GM06990 (cell line): ENCODE measurements around the gene FNIP1.
A peak's percentile ranks its signal among the peaks of the same experiment; 100 is the strongest.
"Not testable (repeated sequence)": the region's sequence is repeated elsewhere in the genome, so short reads cannot be mapped to it uniquely, and the experiment has no call there.

Experiments
- DNase-seq: peaks from one replicate; pipeline ENCODE4 v3.0.0-alpha.2; 2011; ENCODE audit not compliant: insufficient read length; ENCODE audit errors: extremely low read depth
- H3K27me3 ChIP-seq: replicated peaks from 2 replicates; pipeline ENCODE4 v1.6.0; 2011; ENCODE audit warnings: low read length; ENCODE audit not compliant: control insufficient read depth, insufficient read depth
- H3K36me3 ChIP-seq: 2 replicates; pipeline ENCODE4 v1.5.1; 2011; ENCODE audit warnings: low read length; ENCODE audit not compliant: control insufficient read depth, insufficient read depth
- H3K4me3 ChIP-seq: replicated peaks from 2 replicates; pipeline ENCODE4 v1.5.1; 2011; ENCODE audit warnings: low read depth, mild to moderate bottlenecking, control low read depth, low read length
- CTCF ChIP-seq: IDR thresholded peaks from 2 replicates; pipeline ENCODE4 v1.5.1; 2011; ENCODE audit warnings: low read length, control low read depth, mild to moderate bottlenecking, inconsistent platforms; ENCODE audit not compliant: insufficient read depth, poor library complexity, severe bottlenecking

FNIP1 gene

DNA sequence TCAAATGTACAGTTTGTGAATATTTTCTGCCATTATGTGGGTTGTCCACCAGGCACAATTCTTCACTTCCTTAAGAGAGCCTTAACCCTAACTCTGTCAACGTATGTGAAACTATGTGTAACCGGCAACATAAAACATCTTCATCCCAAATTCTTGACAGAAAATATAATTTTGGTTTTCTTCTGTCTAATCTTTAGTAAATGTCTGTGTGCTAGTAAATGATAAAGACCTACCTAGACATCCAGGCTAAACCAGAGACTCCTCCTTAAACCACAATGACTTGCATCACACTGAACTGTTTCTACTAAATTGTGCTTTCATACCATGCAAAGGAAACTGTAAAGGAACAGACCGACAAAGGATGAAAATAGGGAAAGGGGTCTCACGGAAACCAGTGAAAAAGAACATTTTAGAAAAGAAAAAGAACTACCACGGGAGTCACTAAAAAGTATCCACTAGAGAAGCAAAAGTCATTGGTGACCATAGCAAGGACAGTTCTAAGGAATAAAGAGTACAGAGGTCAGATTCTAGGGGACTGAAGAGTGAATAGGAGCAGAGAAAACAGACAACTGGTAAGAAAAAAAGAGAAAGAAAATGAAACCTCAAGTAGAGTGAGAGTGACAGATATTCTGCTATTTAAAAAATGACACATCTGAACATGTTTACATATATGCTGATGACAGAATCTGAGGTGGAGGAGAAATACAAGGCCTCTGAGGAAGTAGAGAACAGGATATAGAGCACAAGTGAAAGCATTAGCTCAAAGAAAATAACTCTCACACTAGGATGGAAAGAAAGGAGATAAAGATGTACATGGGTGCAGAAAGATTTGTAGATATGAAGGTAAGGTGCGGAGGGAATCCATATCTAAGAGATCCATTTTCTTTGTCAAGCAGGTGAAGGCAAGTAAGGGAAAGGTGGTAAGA, 49.4 kb downstream of the FNIP1 start:
- H3K4me3 ChIP-seq = no peak overlapping the region
- DNase-seq = peak; percentile 14
- H3K27me3 ChIP-seq = no peaks in the 10 kb centered on the region
- TF ChIP-seq CTCF = no peak
- peaks cover 3% of the 10 kb centered on the region for H3K36me3 ChIP-seq

DNA sequence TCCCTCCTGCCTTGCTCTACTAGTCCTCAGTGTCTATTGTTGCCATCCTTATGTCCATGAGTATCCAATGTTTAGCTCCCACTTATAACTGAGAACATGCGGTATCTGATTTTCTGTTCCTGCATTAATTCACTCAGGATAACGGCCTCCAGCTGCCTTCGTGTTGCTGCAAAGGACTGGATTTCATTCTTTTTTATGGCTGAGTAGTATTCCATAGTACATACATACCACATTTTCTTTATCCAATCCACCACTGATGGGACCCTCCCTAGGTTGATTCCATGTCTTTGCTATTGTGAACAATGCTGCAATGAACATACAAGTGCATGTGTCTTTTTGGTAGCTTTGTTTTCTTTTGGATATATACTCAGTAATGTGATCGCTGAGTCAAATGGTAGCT, 50.4 kb downstream of the FNIP1 start:
- Histone ChIP-seq H3K27me3 (no peaks in the 10 kb centered on the region), H3K36me3 (peaks cover 4% of the 10 kb centered on the region), H3K4me3 (no peak overlapping the region)
- no peak for TF ChIP-seq CTCF
- DNase-seq = no peak

DNA sequence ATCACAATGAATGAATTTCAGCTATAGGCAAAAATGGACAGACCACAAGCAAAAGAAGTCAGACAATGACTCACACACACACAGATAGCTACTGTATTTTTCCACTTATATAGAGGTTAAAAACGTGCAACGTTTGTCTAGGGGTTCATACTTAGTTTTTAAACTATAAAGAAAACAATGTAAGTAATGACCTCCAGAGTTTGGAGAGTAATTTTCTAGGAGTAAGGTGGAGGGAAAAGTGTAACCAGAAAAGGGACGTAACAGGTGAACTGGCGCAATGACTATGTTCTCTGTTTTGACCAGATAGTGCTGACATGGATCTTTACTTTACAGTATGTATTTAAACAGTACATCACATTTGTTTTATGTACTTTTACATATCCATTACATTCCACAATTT, 51.1 kb downstream of the FNIP1 start:
- no peak for DNase-seq
- no peaks in the 10 kb centered on the region for H3K27me3 ChIP-seq
- peaks cover 4% of the 10 kb centered on the region for H3K36me3 ChIP-seq
- no peak for TF ChIP-seq CTCF
- no peak overlapping the region for H3K4me3 ChIP-seq

DNA sequence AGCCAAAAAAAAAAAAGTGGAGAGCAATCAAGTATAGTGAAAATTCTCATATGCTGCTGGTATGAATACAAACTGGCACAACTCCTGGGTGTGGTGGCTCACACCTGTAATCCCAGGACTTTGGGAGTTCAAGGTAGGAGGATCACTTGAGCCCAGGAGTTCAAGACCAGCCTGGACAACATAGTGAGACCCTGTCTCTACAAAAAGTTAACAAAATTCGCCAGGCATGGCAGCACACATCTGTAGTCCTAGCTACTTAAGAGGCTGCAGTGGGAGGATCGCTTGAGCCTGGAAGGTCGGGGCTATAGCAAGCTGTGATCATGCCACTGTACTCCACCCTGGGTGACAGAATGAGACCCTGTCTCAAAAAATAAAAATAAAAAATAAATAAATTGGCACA, 51.7 kb downstream of the FNIP1 start:
- Histone ChIP-seq H3K4me3 (no peak overlapping the region), H3K36me3 (peaks cover 4% of the 10 kb centered on the region), H3K27me3 (no peaks in the 10 kb centered on the region)
- DNase-seq = no peak
- no peak for TF ChIP-seq CTCF

DNA sequence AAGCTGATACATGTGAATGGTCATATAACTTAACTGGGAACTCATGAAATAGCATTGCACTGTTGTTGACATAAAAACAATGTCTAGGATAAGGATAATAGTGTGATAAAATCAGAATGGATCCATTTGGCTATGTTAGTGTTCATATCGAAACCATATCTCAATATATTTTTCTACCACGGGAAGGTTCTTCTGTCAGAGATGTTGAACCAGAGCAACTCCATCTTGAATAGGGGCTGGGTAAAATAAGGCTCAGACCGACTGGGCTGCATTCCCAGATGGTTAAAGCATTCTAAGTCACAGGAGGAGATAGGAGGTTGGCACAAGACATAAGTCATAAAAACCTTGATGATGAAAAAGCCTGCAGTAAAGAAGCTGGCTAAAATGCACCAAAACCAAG, 56.3 kb downstream of the FNIP1 start:
- no peak for DNase-seq
- H3K4me3 ChIP-seq = no peak overlapping the region
- TF ChIP-seq CTCF = no peak
- no peaks in the 10 kb centered on the region for H3K27me3 ChIP-seq
- peaks cover 4% of the 10 kb centered on the region for H3K36me3 ChIP-seq

GRCh38 chr5:131735393-131735792, 61.4 kb downstream of the FNIP1 start:
- no peaks in the 10 kb centered on the region for H3K36me3 ChIP-seq
- no peak overlapping the region for H3K4me3 ChIP-seq
- no peaks in the 10 kb centered on the region for H3K27me3 ChIP-seq
- no peak for DNase-seq
- no peak for TF ChIP-seq CTCF

GRCh38 chr5:131734939-131735338, 61.9 kb downstream of the FNIP1 start:
- H3K36me3 ChIP-seq, DNase-seq, H3K4me3 ChIP-seq, H3K27me3 ChIP-seq: not testable (repeated sequence)

DNA sequence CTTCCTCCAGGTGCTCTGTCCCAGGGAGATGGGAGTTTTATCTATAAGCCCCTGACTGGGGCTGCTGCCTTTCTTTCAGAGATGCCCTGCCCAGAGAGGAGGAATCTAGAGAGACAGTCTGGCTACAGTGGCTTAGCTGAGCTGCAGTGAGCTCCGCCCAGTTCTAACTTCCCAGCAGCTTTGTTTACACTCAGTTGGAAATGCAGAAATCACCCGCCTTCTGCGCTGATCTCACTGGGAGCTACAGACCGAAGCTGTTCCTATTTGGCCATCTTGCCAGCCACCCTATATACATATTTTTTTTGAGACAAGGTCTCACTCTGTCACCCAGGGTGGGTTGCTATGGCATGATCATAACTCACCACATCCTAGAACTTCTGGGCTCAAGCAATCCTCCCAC, 67.5 kb downstream of the FNIP1 start:
- H3K36me3 ChIP-seq, H3K27me3 ChIP-seq, H3K4me3 ChIP-seq, DNase-seq: not testable (repeated sequence)

- not testable (repeated sequence) for H3K36me3 ChIP-seq, H3K4me3 ChIP-seq, DNase-seq, H3K27me3 ChIP-seq
Measured at GRCh38 chr5:131724089-131724488, 72.7 kb downstream of the FNIP1 start.
